Osteocyte (in vitro differentiated cells): ENCODE data around the gene ARSI. TPM values are rescaled to one million over a fixed set of nuclear protein-coding genes. Genes with fewer than 3 reads are reported as not detected.

ENCODE experiments used
- DNase-seq: peaks from one replicate; pipeline ENCODE4 v3.0.0; 2021; ENCODE audit warnings: mixed read lengths; ENCODE audit not compliant: unreplicated experiment; ENCODE audit errors: extremely low spot score
- H3K27ac Mint-ChIP-seq: one replicate; pipeline ENCODE4 v1.8.0; 2021; ENCODE audit warnings: mild to moderate bottlenecking, mixed read lengths; ENCODE audit not compliant: unreplicated experiment
- H3K27me3 Mint-ChIP-seq: one replicate; pipeline ENCODE4 v1.8.0; 2021; ENCODE audit warnings: mixed read lengths; ENCODE audit not compliant: unreplicated experiment
- H3K36me3 Mint-ChIP-seq: one replicate; pipeline ENCODE4 v1.8.0; 2021; ENCODE audit warnings: mixed read lengths; ENCODE audit not compliant: unreplicated experiment
- H3K4me1 Mint-ChIP-seq: one replicate; pipeline ENCODE4 v1.8.0; 2021; ENCODE audit warnings: mixed read lengths; ENCODE audit not compliant: unreplicated experiment
- H3K4me3 Mint-ChIP-seq: one replicate; pipeline ENCODE4 v1.8.0; 2021; ENCODE audit warnings: mild to moderate bottlenecking, moderate library complexity, mixed read lengths; ENCODE audit not compliant: unreplicated experiment
- H3K9me3 Mint-ChIP-seq: one replicate; pipeline ENCODE4 v1.8.0; 2021; ENCODE audit warnings: mixed read lengths; ENCODE audit not compliant: unreplicated experiment
- CTCF ChIP-seq: fragments of 200-600 bp; sonication (generic); IDR thresholded peaks from 2 replicates; pipeline ENCODE4 v1.5.0; 2021; ENCODE audit warnings: antibody characterized with exemption, mild to moderate bottlenecking, moderate library complexity
- total RNA-seq: library from RNA; stranded (reverse); gene quantifications from 2 replicates; pipeline ENCODE4 v1.2.1, GENCODE V29; 2021

ARSI gene
- total RNA-seq, 1 donor from 2014 or later: 0.51 TPM

- H3K9me3 Mint-ChIP-seq: no peaks in the 10 kb centered on the region
- no peaks in the 10 kb centered on the region for H3K27me3 Mint-ChIP-seq
- H3K4me1 Mint-ChIP-seq: peaks cover 28% of the 10 kb centered on the region
- H3K27ac Mint-ChIP-seq: no peak overlapping the region
- no peaks in the 10 kb centered on the region for H3K36me3 Mint-ChIP-seq
- no peak for TF ChIP-seq CTCF
- H3K4me3 Mint-ChIP-seq: no peak overlapping the region
- no peak for DNase-seq
Measured at GRCh38 chr5:150309886-150310239, 7.2 kb upstream of the ARSI start.

- H3K4me3 Mint-ChIP-seq: no peak overlapping the region
- H3K27ac Mint-ChIP-seq: no peak overlapping the region
- no peaks in the 10 kb centered on the region for H3K36me3 Mint-ChIP-seq
- DNase-seq: no peak
- H3K9me3 Mint-ChIP-seq: no peaks in the 10 kb centered on the region
- TF ChIP-seq CTCF: no peak
- H3K27me3 Mint-ChIP-seq: no peaks in the 10 kb centered on the region
- peaks cover 24% of the 10 kb centered on the region for H3K4me1 Mint-ChIP-seq
Measured at GRCh38 chr5:150309101-150309885, 6.6 kb upstream of the ARSI start.

- Mint-ChIP-seq H3K4me1 (peaks cover 28% of the 10 kb centered on the region), H3K4me3 (no peak overlapping the region), H3K27ac (no peak overlapping the region), H3K27me3 (no peaks in the 10 kb centered on the region), H3K9me3 (no peaks in the 10 kb centered on the region), H3K36me3 (no peaks in the 10 kb centered on the region)
- no peak for TF ChIP-seq CTCF
- DNase-seq: no peak
Measured at GRCh38 chr5:150307617-150308426, 5.1 kb upstream of the ARSI start.

- TF ChIP-seq CTCF: no peak
- Mint-ChIP-seq H3K36me3 (no peaks in the 10 kb centered on the region), H3K9me3 (no peaks in the 10 kb centered on the region), H3K27ac (no peak overlapping the region), H3K4me3 (no peak overlapping the region), H3K4me1 (peaks cover 30% of the 10 kb centered on the region), H3K27me3 (no peaks in the 10 kb centered on the region)
- no peak for DNase-seq
Measured at GRCh38 chr5:150306775-150307174, 4.1 kb upstream of the ARSI start.

- H3K36me3 Mint-ChIP-seq: no peaks in the 10 kb centered on the region
- H3K4me3 Mint-ChIP-seq: no peak overlapping the region
- peaks cover 36% of the 10 kb centered on the region for H3K4me1 Mint-ChIP-seq
- TF ChIP-seq CTCF: no peak
- no peaks in the 10 kb centered on the region for H3K9me3 Mint-ChIP-seq
- H3K27ac Mint-ChIP-seq: no peak overlapping the region
- no peaks in the 10 kb centered on the region for H3K27me3 Mint-ChIP-seq
- no peak for DNase-seq
Measured at GRCh38 chr5:150305557-150305956, 2.9 kb upstream of the ARSI start.
